Cardiac septum (tissue), 1 donor: ENCODE results near the gene ALKBH6. TPM values are rescaled to one million over a fixed set of nuclear protein-coding genes. Genes with fewer than 3 reads are reported as not detected.
A peak's percentile ranks its signal among the peaks of the same experiment; 100 is the strongest.
"Not testable (repeated sequence)": the region's sequence is repeated elsewhere in the genome, so short reads cannot be mapped to it uniquely, and the experiment has no call there.

Experiments used
- DNase-seq: peaks from one replicate; pipeline ENCODE4 v3.0.0-alpha.2; 2020; ENCODE audit warnings: low spot score
- intact Hi-C: fragments of 100-400 bp; cut with DNase I; formaldehyde crosslinking; loops from one replicate; pipeline ENCODE4 v1.14.0; 2022
- total RNA-seq: library from RNA; stranded (reverse); fragmentation: NEBNext Ultra II Directional; extraction: Animal tissue kit (Norgen Biotek cat#: 25700); gene quantifications from one replicate; pipeline ENCODE4 v1.2.1, GENCODE V29; 2021
- donor health status: DM: no; HTN: no; CAD: no.

The ALKBH6 gene
- total RNA-seq, 1 donor from 2014 or later, result 10.9 TPM

- no peak for DNase-seq
- intact Hi-C loops, result loop anchor here (5.0 kb wide), 1 partner anchor 336 kb away; no protein-coding TSS in a partner anchor
These were observed 17.2 kb downstream of the ALKBH6 start for GRCh38 chr19:35996777-35997176.

GRCh38 chr19:35995048-35995993 is 18.7 kb downstream of the ALKBH6 start, which contains the start of gene SDHAF1:
SDHAF1 (plus strand) TSS chr19:35995188; CDS start chr19:35995275, 87 bp downstream.
- intact Hi-C loops, result loop anchor here (5.0 kb wide), 1 partner anchor 337 kb away; no protein-coding TSS in a partner anchor
- DNase-seq, result peak; percentile 99

- intact Hi-C loops, result no loop called here
- DNase-seq, result no peak
These were observed 20.0 kb downstream of the ALKBH6 start for GRCh38 chr19:35993923-35994598.

GRCh38 chr19:35992907-35993765 is 20.9 kb downstream of the ALKBH6 start:
- no peak for DNase-seq
- intact Hi-C loops, result no loop called here

- intact Hi-C loops, result no loop called here
- no peak for DNase-seq
These were observed 22.1 kb downstream of the ALKBH6 start for GRCh38 chr19:35991731-35992450.

- no peak for DNase-seq
- intact Hi-C loops, result no loop called here
These were observed 23.0 kb downstream of the ALKBH6 start for GRCh38 chr19:35990771-35991730.

- intact Hi-C loops, result no loop called here
- DNase-seq, result no peak
These were observed 23.9 kb downstream of the ALKBH6 start for GRCh38 chr19:35990156-35990555.

- intact Hi-C loops, result no loop called here
- no peak for DNase-seq
These were observed 25.2 kb downstream of the ALKBH6 start for GRCh38 chr19:35988824-35989223.

GRCh38 chr19:35987571-35987896 is 26.5 kb downstream of the ALKBH6 start:
- intact Hi-C loops, result no loop called here
- DNase-seq, result no peak

- DNase-seq, result peak; percentile 79
- intact Hi-C loops, result no loop called here
These were observed 27.1 kb downstream of the ALKBH6 start for GRCh38 chr19:35986664-35987570.

GRCh38 chr19:35986111-35986510 is 27.9 kb downstream of the ALKBH6 start:
- intact Hi-C loops, result no loop called here
- no peak for DNase-seq

GRCh38 chr19:35983177-35983576 is 30.8 kb downstream of the ALKBH6 start:
- intact Hi-C loops, result no loop called here
- DNase-seq, result no peak

- intact Hi-C loops, result not testable (repeated sequence)
These were observed 33.0 kb downstream of the ALKBH6 start for GRCh38 chr19:35980997-35981396.

GRCh38 chr19:35978832-35979365 is 35.1 kb downstream of the ALKBH6 start:
- DNase-seq, result no peak
- intact Hi-C loops, result no loop called here

More at GRCh38 chr19:35980997-35981396, 33.0 kb downstream of the ALKBH6 start:
- not testable (repeated sequence) for DNase-seq

- intact Hi-C loops, result no loop called here
These were observed 35.7 kb downstream of the ALKBH6 start for GRCh38 chr19:35978271-35978670.

GRCh38 chr19:35977446-35978222 is 36.4 kb downstream of the ALKBH6 start:
- intact Hi-C loops, result no loop called here

More at GRCh38 chr19:35978271-35978670, 35.7 kb downstream of the ALKBH6 start:
- DNase-seq, result no peak

More at GRCh38 chr19:35977446-35978222, 36.4 kb downstream of the ALKBH6 start:
- DNase-seq, result no peak
